ENCODE measurements around the gene ZNF341. TPM values are rescaled to one million over a fixed set of nuclear protein-coding genes. Genes with fewer than 3 reads are reported as not detected.

ZNF341 gene
- total RNA-seq, 2 experiments from 2014 or later, result 2.1 to 2.7 TPM

DNA sequence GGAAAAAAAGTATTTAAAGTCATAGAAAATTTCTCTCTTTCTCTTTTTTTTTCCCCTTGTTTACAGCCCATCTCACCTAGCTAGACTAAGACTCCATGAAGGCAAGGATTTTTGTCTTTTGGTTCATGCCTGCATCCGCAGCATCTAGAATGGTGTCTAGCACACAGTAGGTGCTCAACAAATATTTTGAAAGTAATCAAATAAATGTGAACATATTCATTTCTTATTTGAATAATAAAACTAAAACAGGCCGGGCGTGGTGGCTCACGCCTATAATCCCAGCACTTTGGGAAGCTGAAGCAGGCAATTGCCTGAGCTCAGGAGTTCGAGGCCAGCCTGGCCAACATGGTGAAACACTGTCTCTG, 4.7 kb upstream of the ZNF341 start:
- Mint-ChIP-seq H3K36me3 (ENCODE audit: low read depth) (peaks cover 4% of the 10 kb centered on the region), H3K27ac (no peak overlapping the region), H3K4me3 (no peak overlapping the region), H3K27me3 (no peaks in the 10 kb centered on the region), H3K9me3 (no peaks in the 10 kb centered on the region), H3K4me1 (ENCODE audit: low read depth) (peaks cover 4% of the 10 kb centered on the region)
- Histone ChIP-seq H3K9me3 (ENCODE audit: control insufficient read depth in 1 of 2, insufficient read depth in 1 of 2, low read length in 2 of 2) (no peaks in the 10 kb centered on the region), H3K4me3 (ENCODE audit: low read length) (no peak overlapping the region), H3K4me1 (ENCODE audit: insufficient read depth, low read length) (peaks cover 7% of the 10 kb centered on the region), H3K36me3 (ENCODE audit: insufficient read depth, low read length) (no peaks in the 10 kb centered on the region), H3K27me3 (ENCODE audit: control insufficient read depth in 1 of 2, insufficient read depth in 2 of 2, low read length in 2 of 2) (no peaks in the 10 kb centered on the region), H3K27ac (ENCODE audit: low read depth in 1 of 2, low read length in 2 of 2) (no peak overlapping the region)
- ATAC-seq (ENCODE audit: poor library complexity), result no peak
- ChIA-PET POLR2A (no interaction called here), CTCF (no interaction called here)
- intact Hi-C loops (cut with DNase I, micrococcal nuclease), result loop anchor here in 1 of 2 experiments (10.0 kb wide), 1 partner anchor 242 kb away; no protein-coding TSS in a partner anchor
- no peak for DNase-seq
- TF ChIP-seq CTCF (IDR thresholded peaks at IDR 0.05), result no peak

DNA sequence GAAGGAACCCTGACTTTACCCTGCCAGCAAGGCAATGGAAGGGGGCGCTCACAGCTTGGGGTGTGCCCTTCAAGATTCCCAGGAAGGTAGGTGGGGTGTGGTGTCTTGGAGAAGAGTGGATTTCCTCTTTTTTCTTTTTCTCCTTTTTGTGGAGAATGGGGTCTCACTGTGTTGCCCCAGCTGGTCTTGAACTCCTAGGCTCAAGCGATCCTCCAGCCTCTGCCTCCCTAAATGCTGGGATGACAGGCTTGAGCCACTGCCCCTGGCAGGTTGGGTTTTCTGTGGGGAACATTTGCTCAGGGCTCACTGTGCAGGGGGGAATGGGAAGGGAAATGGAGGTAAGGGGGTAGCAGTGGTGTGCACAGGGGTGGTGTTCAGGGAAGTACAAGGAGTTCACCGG, 4.0 kb upstream of the ZNF341 start:
- no peak for TF ChIP-seq CTCF (IDR thresholded peaks at IDR 0.05)
- DNase-seq, result no peak
- H3K4me1 Mint-ChIP-seq (ENCODE audit: low read depth), result peaks cover 8% of the 10 kb centered on the region
- ATAC-seq (ENCODE audit: poor library complexity), result no peak
- intact Hi-C loops (cut with DNase I, micrococcal nuclease), result loop anchor here in 1 of 2 experiments (10.0 kb wide), 1 partner anchor 243 kb away; no protein-coding TSS in a partner anchor
- peaks cover 4% of the 10 kb centered on the region for H3K36me3 Mint-ChIP-seq (ENCODE audit: low read depth)
- Histone ChIP-seq H3K36me3 (ENCODE audit: insufficient read depth, low read length) (no peaks in the 10 kb centered on the region), H3K9me3 (ENCODE audit: control insufficient read depth in 1 of 2, insufficient read depth in 1 of 2, low read length in 2 of 2) (no peaks in the 10 kb centered on the region), H3K27me3 (ENCODE audit: control insufficient read depth in 1 of 2, insufficient read depth in 2 of 2, low read length in 2 of 2) (no peaks in the 10 kb centered on the region), H3K4me3 (ENCODE audit: low read length) (no peak overlapping the region), H3K27ac (ENCODE audit: low read depth in 1 of 2, low read length in 2 of 2) (no peak overlapping the region), H3K4me1 (ENCODE audit: insufficient read depth, low read length) (peaks cover 11% of the 10 kb centered on the region)
- no peak overlapping the region for H3K4me3 Mint-ChIP-seq
- H3K9me3 Mint-ChIP-seq, result no peaks in the 10 kb centered on the region
- no peak overlapping the region for H3K27ac Mint-ChIP-seq
- no peaks in the 10 kb centered on the region for H3K27me3 Mint-ChIP-seq
- CTCF ChIA-PET, result no interaction called here
- POLR2A ChIA-PET, result no interaction called here

DNA sequence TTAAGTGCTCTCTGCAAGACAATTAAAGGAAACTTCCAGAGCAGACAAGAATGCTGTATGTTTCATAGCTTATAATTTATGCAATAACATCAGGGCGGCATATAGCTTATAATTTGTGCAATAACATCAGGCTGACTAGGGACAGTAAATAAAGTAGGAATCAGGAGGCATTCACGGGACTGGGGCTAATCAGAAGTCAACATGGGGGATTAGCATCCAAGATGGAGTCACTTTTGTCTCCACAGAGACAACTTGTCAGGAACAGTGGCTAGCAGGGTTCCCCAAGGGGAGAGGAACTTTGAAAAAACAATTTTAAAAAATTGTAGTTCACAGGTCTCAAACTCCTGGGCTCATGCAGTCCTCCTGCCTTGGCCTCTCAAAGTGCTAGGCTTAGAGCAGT, 3.3 kb upstream of the ZNF341 start:
- H3K4me1 ChIP-seq (ENCODE audit: insufficient read depth, low read length), result peaks cover 18% of the 10 kb centered on the region
- Mint-ChIP-seq H3K27me3 (no peaks in the 10 kb centered on the region), H3K27ac (no peak overlapping the region), H3K4me1 (ENCODE audit: low read depth) (peaks cover 11% of the 10 kb centered on the region), H3K4me3 (no peak overlapping the region), H3K9me3 (no peaks in the 10 kb centered on the region), H3K36me3 (ENCODE audit: low read depth) (peaks cover 4% of the 10 kb centered on the region)
- TF ChIP-seq CTCF (IDR thresholded peaks at IDR 0.05), result no peak
- no peak for DNase-seq
- no peaks in the 10 kb centered on the region for H3K9me3 ChIP-seq (ENCODE audit: control insufficient read depth in 1 of 2, insufficient read depth in 1 of 2, low read length in 2 of 2)
- POLR2A ChIA-PET, result no interaction called here
- no peaks in the 10 kb centered on the region for H3K27me3 ChIP-seq (ENCODE audit: control insufficient read depth in 1 of 2, insufficient read depth in 2 of 2, low read length in 2 of 2)
- CTCF ChIA-PET, result interaction anchor here (1.4 kb wide), 1 partner anchor 9 kb away, joined by 3 read pairs; the partner anchor contains the start of gene PXMP4
- H3K27ac ChIP-seq (ENCODE audit: low read depth in 1 of 2, low read length in 2 of 2), result no peak overlapping the region
- no peak overlapping the region for H3K4me3 ChIP-seq (ENCODE audit: low read length)
- ATAC-seq (ENCODE audit: poor library complexity), result no peak
- no peaks in the 10 kb centered on the region for H3K36me3 ChIP-seq (ENCODE audit: insufficient read depth, low read length)
- intact Hi-C loops (cut with DNase I, micrococcal nuclease), result loop anchor here in 1 of 2 experiments (10.0 kb wide), 1 partner anchor 244 kb away; no protein-coding TSS in a partner anchor
